Kidney tubule cell (primary cell): ENCODE measurements around the gene AGPAT3.
"Not testable (repeated sequence)": the region's sequence is repeated elsewhere in the genome, so short reads cannot be mapped to it uniquely, and the experiment has no call there.

ENCODE experiments used
- DNase-seq: peaks from one replicate; pipeline ENCODE4 v3.0.0-alpha.2; 2018; ENCODE audit warnings: low spot score

Gene AGPAT3, protein sequence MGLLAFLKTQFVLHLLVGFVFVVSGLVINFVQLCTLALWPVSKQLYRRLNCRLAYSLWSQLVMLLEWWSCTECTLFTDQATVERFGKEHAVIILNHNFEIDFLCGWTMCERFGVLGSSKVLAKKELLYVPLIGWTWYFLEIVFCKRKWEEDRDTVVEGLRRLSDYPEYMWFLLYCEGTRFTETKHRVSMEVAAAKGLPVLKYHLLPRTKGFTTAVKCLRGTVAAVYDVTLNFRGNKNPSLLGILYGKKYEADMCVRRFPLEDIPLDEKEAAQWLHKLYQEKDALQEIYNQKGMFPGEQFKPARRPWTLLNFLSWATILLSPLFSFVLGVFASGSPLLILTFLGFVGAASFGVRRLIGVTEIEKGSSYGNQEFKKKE

DNA sequence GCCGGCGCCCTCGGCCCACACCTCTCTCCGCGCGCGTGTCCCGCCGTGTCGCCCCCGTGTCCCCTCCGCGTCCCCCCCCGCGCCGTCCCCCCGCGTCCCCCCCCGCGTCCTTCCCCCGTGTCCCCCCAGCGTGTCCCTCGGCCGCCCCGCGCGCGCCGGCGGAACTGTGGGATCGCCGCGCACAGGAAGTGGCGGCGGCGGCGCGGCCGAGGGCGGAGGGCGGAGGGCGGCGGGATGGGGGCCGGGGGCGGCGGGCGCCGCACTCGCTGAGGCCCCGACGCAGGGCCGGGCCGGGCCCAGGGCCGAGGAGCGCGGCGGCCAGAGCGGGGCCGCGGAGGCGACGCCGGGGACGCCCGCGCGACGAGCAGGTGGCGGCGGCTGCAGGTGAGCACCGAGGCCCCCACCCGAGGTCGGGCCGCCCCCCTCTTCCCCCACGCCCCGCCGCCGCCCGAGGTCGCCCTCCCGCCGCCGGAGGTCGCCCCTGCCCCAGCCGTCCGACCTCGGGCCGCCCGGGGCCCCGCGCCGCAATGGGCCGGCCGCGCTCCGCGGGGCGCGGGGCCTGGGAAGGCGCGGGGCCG is at the start of gene AGPAT3:
TSS of gene AGPAT3 (plus strand) at position 262 of the 578 bp plus-strand sequence. CDS start 94,459 bp downstream, outside the sequence.
- DNase-seq, result peak; percentile 41

DNA sequence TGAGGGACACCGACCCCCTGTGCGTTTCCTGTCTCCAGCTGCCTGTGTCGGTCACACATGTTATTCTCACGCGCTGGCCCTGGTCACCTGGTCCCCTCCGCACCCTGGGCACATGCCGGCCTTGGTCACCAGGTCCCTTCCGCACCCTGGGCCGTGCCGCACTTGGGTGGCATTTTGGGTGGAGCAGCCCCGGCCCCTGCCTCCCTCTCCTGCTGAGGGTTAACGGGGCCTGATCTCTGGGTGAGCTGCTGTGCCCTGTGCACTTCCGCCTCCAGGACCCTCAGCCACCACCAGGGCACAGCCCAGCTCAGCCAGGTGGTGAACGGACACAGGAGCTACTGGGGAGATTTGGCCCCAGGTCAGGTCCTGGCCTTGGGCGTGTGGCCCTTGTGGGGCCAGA is 49.0 kb upstream of the AGPAT3 start:
- DNase-seq, result no peak

- no peak for DNase-seq
Measured at GRCh38 chr21:43816611-43817071, 48.4 kb upstream of the AGPAT3 start.

- no peak for DNase-seq
Measured at GRCh38 chr21:43817157-43818086, 47.6 kb upstream of the AGPAT3 start.

- no peak for DNase-seq
Measured at GRCh38 chr21:43818685-43819084, 46.3 kb upstream of the AGPAT3 start.

DNA sequence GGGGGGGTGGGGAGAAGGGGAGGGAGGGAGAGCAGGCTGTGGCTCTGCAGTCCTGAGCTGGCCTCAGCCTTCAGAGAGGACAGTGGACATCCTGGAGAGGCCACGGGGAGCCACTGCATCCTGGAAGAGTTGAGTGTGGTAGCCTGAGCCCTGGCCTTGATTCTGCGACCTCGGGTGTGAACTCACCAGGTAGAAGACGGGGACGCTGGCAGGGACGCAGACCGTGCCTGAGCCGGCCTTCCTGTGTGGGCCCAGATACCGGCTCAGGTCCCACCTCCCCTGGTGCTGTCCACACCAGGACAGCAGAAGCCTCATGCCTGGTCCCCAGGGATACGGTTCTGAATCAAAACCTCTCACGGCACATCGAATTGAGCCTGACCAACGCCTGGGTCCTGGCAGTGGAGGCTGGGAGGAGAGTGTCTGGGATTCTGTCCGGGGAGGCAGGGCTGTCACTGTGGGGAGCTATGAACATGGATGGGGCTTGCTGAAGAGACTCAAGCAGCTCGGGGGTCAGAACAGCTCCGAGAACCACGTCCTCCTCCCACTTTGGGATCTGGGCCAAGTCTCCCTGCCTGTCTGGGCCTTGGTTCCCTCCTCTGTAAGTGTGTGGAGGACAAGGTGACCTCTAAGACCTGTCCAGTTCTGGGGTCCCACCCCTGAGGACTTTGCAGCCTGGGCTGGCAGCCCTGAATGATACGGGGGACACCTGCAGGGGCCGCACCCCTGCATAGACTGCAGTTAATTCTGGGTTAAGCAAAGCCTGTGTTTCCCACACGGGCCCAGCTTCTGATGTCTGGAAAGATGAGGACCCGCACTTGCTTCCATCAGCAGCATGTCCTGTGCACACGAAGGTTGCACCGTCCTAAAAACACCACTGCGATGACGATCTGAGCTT is 45.3 kb upstream of the AGPAT3 start:
- DNase-seq, result no peak

DNA sequence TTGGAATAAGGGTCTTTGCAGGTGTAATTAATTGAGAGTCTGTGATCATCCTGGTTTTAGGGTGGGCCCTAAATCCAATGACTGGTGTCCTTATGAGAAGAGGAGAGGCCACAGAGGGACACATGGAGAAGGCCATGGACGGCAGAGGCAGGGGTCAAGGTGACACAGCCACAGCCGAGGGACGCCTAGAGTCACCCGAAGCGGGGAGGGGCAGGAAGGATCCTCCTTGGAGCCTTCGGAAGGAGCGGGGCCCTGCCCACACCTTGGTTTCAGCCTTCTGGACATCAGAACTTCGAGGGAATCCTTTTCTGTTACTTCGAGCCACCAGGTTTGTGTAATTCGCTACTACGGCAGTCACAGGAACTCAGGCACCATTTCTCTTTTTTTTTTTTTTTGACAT is 44.6 kb upstream of the AGPAT3 start:
- no peak for DNase-seq

- DNase-seq, result not testable (repeated sequence)
Measured at GRCh38 chr21:43822166-43822565, 42.9 kb upstream of the AGPAT3 start.

DNA sequence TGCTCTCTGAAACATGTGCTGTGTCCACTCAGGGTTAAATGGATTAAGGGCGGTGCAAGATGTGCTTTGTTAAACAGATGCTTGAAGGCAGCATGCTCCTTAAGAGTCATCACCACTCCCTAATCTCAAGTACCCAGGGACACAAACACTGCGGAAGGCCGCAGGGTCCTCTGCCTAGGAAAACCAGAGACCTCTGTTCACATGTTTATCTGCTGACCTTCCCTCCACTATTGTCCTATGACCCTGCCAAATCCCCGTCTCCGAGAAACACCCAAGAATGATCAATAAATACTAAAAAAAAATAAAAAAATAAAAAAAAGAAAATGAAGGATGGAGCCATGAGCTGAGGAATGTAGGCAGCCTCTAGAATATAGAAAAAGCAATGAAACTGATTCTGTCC is 42.3 kb upstream of the AGPAT3 start:
- DNase-seq, result not testable (repeated sequence)

DNA sequence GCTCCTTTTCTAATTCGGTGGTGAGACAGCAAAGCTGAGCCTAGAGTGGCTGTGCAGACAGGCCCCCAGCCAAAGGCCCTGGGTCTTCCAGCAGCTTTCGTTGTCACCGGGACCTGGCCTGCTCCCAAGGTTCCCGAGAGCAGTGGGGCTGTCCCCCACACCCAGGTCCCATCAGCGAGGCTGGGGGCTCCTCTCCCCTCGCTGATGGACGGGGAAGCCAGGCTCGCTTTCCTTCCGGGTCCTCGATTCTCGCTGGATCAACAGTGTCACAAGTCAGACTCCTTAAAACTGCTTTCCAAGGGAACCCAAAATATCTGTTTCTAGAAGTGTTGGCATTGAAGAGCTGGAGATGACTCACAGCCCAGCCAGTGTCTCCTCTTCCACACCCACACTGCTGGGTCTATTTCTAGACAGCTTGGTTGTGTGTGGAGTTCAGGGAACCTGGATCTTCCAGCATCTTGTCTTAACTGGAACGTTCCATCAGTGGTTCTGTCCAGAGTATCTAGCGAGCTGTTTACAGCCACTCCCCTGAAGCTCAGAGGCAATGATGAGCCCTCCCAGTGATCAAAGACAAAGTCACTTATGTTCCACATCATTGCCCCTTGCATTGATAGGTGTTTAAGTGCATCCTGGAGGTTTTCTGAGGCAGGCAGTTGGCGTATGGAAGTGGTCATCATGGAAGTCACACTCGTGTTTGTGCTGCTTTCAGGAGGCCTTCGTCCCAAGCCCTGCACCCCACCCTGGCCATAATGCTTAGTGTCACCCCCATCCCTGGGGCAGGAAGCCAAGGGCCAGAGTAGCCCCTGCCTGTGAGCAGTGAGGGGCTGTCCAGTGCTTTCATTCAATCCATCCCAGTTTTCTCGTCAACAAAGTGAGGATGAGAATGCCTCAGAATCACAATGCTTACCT is 40.4 kb upstream of the AGPAT3 start:
- DNase-seq, result peak; percentile 26

DNA sequence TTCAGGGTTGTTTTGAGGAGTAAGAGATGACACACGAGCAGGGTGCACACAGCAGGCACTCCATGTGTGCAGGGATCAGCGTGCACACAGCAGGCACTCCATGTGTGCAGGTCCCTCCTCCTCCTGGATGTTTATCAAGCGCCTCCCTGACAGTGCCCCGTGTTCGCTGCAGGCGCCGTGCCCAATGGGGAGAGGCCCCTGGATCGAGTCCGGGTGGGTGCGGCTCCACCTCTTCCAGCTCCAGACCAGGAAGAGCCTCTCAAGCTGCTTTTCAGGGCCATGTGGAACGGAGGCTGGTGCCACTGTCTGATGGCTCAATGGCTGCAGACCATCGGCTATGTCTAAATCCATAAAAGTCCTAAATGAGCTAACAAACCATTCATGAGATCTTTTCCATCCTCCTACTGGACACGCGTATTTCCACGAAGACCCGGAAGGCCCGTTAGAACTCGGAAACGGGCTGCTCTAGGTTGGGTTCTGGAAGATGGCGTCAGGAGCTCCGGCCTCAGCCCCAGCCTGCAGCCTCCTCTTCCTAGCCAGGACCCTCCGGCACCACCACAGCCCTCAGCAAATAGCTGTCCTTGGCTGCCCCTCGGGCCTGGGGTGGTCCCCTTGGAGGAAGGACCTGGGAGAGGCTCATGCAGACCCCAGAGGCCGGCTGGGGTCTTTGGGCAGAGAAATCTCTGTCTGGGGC is 39.6 kb upstream of the AGPAT3 start:
- no peak for DNase-seq

DNA sequence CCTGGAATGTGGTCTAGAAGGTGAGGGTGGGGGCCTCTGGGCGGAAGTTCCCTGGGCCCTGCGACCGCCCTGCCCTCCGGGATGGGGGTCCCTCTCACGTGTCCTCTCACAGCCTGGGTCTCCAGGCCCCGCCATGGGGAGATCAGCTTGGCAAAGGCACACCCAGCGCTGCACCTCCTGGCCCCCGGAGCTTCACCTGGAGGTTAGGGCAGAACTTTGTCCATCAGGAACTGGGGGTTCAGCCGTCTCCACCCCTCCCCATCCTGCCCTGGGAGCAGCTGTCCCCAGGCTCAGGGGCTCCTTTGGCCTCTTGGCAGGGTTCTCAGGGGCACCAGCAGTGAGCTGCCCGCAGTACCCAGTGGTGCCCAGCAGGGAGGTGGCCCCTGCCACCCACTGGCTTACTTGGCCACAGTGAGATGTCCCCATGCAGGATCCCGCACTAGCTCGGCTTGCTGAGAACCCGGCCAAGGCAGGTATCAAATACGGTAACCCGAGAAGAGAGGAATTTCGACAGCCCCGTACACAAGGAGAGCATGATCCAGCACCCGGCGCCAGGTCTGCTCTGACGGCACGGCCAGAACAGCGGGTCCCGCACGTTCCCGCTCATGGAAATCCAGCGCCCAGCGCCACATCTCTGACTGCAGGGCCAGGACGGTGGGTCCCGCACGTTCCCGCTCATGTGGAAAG is 38.9 kb upstream of the AGPAT3 start:
- DNase-seq, result no peak

DNA sequence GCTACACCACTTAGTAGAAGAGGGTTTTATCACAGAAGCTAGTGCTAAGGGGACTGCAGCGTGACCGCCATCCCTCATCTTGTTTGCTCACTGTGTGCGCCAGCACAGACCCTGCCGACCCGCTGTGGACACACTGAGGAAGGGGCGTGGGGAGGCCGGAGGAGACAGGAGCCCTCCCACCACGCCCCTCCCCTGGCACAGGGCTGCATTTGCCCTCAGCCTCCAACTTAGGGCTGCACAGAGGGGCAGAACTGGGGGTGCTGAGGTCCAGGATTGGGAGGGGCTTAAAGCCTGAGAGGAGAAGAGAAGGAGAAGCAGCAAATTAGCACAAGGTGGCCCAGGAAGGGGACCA is 38.4 kb upstream of the AGPAT3 start:
- DNase-seq, result no peak

GRCh38 chr21:43827015-43827611 is 37.9 kb upstream of the AGPAT3 start:
- DNase-seq, result peak; percentile 74

DNA sequence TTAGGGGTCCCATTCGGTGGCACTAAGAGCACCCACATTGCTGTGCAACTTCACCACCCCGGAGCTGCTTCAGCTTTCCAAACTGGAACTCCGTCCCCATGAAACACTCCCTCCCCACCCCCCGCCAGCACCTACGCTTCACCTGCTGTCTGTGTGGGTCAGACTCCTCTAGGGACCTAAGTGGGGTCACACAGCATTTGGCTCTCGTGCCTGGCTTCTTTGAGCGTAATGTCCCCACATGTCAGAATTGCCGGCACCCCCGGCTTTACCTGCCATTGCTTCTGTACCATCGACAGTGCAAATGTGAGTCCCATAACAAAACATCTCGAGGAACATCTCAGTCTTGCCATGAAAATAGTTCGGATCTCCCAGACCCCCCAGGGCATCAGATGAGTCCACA is 35.9 kb upstream of the AGPAT3 start:
- DNase-seq, result no peak

GRCh38 chr21:43829575-43830119 is 35.4 kb upstream of the AGPAT3 start:
- DNase-seq, result no peak

- no peak for DNase-seq
Measured at GRCh38 chr21:43832158-43832550, 32.9 kb upstream of the AGPAT3 start.

DNA sequence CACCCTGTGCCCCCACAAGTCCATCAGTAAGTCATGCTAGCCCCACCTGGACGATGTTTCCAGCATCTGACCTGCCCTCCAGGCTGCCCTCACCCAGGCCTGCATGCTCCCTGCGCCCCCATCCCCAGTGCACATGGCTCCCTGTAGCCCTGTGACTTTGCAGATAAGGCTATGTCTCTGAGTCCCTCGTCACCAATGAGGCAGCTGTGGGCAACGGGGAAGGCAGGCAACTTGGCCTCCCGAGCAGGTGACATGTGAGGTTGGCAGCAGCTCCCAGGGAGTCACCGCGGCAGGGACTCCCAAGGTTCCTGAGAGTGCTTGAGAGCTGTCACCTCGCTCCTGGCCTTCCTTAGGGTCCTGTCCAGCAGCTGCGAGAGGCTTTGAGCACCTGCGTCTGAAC is 32.4 kb upstream of the AGPAT3 start:
- DNase-seq, result no peak
